GM19372 (cell line): ENCODE measurements around the gene TGFBRAP1.

Experiments used
- ATAC-seq: cut with Tn5 transposase; IDR thresholded peaks from one replicate; pipeline ENCODE4 v1.9.1; 2021; ENCODE audit warnings: mild to moderate bottlenecking, low read depth, moderate library complexity; ENCODE audit not compliant: unreplicated experiment

Gene TGFBRAP1

DNA sequence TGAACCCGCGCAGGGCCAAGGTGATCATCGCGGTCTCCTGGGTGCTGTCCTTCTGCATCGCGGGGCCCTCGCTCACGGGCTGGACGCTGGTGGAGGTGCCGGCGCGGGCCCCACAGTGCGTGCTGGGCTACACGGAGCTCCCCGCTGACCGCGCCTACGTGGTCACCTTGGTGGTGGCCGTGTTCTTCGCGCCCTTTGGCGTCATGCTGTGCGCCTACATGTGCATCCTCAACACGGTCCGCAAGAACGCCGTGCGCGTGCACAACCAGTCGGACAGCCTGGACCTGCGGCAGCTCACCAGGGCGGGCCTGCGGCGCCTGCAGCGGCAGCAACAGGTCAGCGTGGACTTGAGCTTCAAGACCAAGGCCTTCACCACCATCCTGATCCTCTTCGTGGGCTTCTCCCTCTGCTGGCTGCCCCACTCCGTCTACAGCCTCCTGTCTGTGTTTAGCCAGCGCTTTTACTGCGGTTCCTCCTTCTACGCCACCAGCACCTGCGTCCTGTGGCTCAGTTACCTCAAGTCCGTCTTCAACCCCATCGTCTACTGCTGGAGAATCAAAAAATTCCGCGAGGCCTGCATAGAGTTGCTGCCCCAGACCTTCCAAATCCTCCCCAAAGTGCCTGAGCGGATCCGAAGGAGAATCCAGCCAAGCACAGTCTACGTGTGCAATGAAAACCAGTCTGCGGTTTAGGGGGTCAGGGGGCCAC, 87.1 kb downstream of the TGFBRAP1 start:
- no peak for ATAC-seq

DNA sequence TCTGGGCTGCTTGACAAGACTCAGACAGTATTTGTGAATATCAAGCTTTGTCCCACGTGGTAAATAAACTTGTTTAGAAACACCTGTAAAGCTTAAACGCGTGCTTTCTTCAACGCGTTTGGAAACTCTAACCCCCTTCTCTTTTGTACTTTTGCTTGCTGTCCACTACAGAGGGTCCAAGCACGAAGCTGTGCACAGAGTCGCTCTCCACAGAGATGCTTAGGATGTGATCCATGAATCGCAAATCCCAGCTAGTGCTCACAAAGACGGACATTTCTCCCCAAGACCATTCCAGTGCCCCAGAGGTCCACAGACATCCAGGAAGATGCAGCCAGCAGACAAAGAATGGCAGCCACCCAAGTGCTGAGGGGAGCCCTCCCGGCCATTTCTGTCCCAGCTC, 88.1 kb downstream of the TGFBRAP1 start, which contains the start of gene GPR45:
TSS of gene GPR45 (plus strand) at position 301 of the 400 bp plus-strand sequence. CDS start 116 bp downstream, outside the sequence.
- no peak for ATAC-seq

DNA sequence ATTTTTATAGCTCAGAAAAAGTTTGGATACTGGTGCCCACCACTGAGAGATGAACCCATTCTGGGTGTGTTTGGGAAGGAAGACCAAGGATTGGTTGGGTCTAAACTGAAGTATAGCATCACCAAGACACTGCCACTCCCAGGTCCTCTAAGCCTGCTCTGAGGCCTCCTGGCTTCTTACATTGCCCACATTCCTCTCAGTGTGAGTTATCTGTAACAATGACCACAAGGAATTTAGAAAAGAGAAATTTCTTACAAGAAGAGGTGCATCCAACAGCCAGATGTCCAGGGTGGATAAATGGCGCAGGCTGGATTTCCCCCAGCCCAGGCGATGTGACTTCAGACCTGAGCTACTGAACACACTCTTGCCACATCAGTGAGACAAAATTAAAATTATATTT, 89.6 kb downstream of the TGFBRAP1 start:
- no peak for ATAC-seq

DNA sequence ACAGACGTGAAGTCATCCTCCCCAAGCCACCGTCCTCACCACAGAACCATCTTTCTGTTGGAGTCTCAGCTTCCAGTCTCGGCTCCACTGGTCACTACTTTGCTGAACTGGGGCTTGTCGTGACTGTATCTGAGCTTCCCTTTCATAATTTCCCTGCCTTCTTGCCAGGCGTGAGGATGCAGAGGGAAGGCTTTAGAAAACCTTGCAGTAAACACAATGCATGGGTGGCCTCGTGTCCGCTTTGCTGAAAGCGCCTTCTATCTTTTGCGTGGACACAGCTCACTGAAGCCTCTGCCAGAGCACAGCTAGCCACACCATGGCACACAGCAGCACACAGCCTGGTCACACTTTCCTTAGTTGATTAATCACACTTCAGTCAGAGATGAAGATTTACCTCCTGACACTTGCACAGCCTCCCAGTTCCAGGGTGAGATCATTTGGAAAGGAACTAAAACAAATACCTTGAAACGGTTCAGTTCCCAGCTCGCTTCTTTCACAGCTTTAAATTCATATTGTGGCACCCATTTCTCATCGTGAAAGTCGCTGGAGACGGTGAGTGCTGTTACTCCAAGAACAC, 90.8 kb downstream of the TGFBRAP1 start:
- no peak for ATAC-seq

DNA sequence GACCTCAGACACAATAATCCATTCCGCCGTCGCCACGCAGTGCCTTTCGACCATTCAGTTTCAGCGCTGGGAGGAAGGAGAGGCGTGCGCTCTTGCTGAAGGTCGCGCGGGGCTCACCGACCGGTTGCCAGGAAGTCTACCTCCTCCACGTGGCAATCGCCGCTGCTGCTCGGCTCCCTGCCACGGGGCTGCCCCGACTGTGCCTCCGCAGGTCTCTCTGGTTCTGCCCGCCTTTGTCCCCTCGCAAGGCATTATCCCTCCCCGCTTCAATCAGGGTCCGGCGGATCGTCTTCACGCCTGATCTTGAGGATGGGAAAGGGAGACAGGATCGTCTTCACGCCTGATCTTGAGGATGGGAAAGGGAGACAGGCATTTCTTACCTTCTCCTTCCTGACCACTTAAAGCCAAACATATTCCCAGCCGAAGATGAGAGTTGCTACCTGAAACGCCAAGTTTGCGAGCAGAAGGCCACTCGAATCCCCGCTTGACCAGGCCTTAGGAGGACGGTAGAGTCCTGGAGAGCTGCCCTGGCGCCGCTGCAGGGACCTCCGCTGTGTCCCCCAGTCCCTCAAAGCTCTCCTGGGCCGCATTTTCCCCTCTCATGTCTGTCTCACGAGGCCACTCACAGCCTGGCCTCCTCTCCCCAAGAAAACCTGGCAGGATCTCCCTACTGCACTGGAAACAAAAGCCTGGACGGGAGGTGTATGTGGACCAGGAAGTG, 92.3 kb downstream of the TGFBRAP1 start:
- ATAC-seq = no peak

DNA sequence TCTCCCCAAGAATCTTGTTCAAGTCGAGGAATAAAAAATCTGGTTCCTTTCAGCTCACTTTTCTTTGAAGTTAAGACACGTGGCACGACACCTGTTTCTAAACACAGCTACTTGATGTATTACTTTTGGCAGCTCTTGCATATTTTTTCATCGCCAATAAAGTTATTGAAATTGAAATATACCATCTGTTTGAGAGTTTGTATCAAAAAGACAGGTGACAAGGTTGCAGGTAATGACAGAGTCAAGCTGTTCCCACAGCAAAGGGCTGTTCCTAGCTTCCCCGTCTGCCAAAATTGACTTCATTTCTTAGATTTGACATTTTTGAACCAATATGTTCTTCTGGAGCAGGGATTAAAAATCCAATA, 93.5 kb downstream of the TGFBRAP1 start:
- no peak for ATAC-seq

DNA sequence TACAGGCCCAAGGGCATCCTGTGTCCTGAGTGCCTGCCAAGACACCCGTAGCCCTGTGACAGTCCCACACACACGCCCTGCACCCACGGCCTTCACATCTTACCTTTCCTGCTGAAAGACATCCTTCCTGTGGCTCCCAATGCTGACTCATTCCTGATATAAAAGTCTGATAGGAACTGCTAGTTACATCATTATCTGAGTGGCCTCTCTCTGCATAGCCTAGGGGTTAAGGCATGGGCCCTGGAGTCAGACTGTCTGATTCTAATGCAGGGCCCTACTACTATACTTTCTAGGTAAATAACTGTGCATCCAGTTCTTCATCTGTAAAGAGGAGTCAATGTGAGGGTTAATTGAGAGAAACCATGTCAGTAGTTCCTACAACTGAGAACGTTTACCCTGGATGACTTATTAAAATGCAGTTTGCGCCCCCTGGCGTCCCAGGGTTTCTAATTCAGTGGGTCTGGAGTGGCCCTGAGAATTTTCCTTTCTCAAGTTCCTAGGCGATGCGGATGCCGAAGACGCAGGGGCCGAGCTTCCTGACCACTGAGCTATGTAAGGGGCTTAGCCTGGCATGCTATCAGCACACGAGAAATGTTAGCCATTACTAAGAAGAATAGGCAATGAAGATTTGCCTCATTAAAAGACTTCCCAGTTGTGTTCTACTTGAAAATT, 94.0 kb downstream of the TGFBRAP1 start:
- ATAC-seq = peak; percentile 55

DNA sequence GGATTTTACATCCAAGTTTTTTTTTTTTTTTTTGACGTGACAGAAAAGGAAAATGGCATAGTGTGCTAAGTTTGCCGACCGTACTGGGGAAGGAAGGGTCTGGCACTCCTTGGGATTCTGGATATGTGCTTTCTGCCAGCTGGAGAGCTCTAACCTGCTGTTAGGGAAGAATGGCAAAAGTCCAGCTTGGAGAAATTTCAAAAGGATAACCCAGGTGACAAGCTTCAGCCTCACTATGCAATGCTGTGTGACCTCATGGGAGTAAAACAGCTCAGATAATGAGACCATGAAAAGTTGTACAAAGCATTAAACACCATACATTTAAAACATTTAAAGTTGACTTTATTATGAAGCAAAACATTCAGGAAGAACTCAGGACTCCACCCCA, 98.3 kb downstream of the TGFBRAP1 start:
- ATAC-seq = no peak

DNA sequence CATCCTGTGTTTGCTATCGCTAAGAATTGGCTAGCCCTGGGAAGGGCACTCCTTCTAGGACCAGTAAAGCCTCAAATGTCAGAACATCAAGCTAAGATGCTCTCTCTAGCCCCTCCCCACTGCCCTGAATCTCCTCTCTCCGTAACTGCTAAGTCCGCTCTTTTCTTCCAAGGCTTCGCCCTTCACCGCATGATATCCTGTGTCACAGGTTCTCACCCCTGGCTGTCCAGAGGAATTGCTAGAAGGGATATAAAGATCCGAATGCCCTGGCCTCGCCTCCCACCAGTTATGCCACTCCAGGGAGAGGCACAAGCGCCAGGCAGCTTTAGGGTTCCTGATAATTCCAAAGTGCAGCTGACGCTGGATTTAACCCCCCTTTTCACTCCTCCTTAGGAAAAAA, 105.1 kb downstream of the TGFBRAP1 start:
- no peak for ATAC-seq

DNA sequence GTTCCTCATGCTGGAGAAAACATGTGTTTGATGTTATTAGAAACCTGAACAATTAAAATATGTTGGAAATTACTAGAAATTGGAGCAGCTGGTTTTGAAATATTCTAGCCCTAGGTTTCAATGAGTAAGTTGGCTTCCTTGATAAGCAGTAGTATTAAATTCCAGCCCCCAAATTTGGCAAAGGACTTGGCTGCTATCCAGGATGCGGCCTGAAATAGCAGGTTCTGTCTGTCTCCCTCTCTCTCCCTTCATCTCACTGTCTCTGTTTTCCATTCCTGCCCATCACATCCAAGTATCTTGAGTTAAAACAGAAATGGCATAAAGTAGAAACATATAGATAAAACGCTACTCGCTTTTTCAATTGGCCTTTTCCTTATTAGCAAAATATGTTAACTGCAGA, 108.9 kb downstream of the TGFBRAP1 start:
- no peak for ATAC-seq

DNA sequence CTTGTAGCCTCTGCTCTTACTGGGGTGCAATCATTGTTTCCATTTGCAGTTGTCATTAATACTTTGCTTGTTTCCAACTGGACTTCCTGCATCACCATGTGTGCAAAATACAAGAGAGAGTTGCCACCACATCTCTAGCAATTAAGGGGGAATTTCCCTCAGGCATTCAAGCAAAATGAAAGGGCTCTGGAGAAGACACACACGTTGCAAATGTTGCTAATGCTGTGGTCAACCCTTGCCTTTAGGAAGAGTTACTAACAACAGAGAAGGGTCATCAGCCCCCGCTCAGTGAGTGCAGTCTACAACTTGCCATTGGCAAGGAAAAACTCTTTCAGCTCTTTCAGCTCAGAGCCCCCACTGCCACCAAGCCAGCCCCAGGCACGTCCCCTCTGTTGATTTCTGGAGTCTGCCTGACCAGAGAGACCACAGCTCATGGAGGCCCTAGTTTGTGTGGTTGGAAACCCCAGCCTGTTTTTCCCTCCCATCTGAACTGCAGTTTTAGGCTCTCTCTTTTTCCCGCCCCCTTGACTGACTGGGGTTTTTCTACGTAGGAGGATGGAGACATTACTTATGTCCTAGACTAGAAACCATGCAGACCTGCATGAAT, 113.8 kb downstream of the TGFBRAP1 start:
- no peak for ATAC-seq
